NCI-H1417 (cell line): ENCODE results near the gene PEX5L.
"Not testable (repeated sequence)": the region's sequence is repeated elsewhere in the genome, so short reads cannot be mapped to it uniquely, and the experiment has no call there.

Experiments
- DNase-seq, 3 experiments: peaks; one replicate each; lab custom pipeline; 2025; lab: John Stamatoyannopoulos, UW

PEX5L gene

GRCh38 chr3:180036671-180037455 is at the start of gene PEX5L:
Gene PEX5L, minus strand, starts transcription at chr3:180036937. Its CDS starts 338 bp downstream, at chr3:180036599.
- peak; percentile 92 to 95 (median 94) for DNase-seq

- peak; percentile 14 to 44 (median 40) for DNase-seq
Measured at GRCh38 chr3:180085122-180085710, 48.5 kb upstream of the PEX5L start.

- no peak for DNase-seq
Measured at GRCh38 chr3:180082699-180083098, 46.0 kb upstream of the PEX5L start.

GRCh38 chr3:180078592-180078991 is 41.9 kb upstream of the PEX5L start:
- DNase-seq, result no peak

GRCh38 chr3:180073561-180073960 is 36.8 kb upstream of the PEX5L start:
- DNase-seq, result no peak

- DNase-seq, result no peak
Measured at GRCh38 chr3:180072786-180073185, 36.0 kb upstream of the PEX5L start.

GRCh38 chr3:180070925-180071324 is 34.2 kb upstream of the PEX5L start:
- no peak for DNase-seq

- DNase-seq, result no peak
Measured at GRCh38 chr3:180068023-180068422, 31.3 kb upstream of the PEX5L start.

- no peak for DNase-seq
Measured at GRCh38 chr3:180066598-180066997, 29.9 kb upstream of the PEX5L start.

GRCh38 chr3:180063783-180064182 is 27.0 kb upstream of the PEX5L start:
- DNase-seq, result peak in 2 of 3 experiments; percentile 25 to 30

- no peak for DNase-seq
Measured at GRCh38 chr3:180062771-180063170, 26.0 kb upstream of the PEX5L start.

GRCh38 chr3:180059356-180059755 is 22.6 kb upstream of the PEX5L start:
- no peak for DNase-seq

- peak in 1 of 3 experiments; percentile 48 for DNase-seq
Measured at GRCh38 chr3:180058238-180058637, 21.5 kb upstream of the PEX5L start.

- DNase-seq, result not testable (repeated sequence)
Measured at GRCh38 chr3:180055656-180056055, 18.9 kb upstream of the PEX5L start.

- DNase-seq, result no peak
Measured at GRCh38 chr3:180049391-180049790, 12.7 kb upstream of the PEX5L start.

- no peak for DNase-seq
Measured at GRCh38 chr3:180048840-180049239, 12.1 kb upstream of the PEX5L start.

GRCh38 chr3:180048103-180048502 is 11.4 kb upstream of the PEX5L start:
- DNase-seq, result no peak

GRCh38 chr3:180040966-180041365 is 4.2 kb upstream of the PEX5L start:
- DNase-seq, result peak in 1 of 3 experiments; percentile 16

- peak; percentile 50 to 85 (median 75) for DNase-seq
Measured at GRCh38 chr3:180036092-180036670, 556 bp downstream of the PEX5L start.

- no peak for DNase-seq
Measured at GRCh38 chr3:180026997-180027396, 9.7 kb downstream of the PEX5L start.

- DNase-seq, result no peak
Measured at GRCh38 chr3:180018543-180018942, 18.2 kb downstream of the PEX5L start.

GRCh38 chr3:180017846-180018245 is 18.9 kb downstream of the PEX5L start:
- DNase-seq, result no peak

- DNase-seq, result no peak
Measured at GRCh38 chr3:180011927-180012326, 24.8 kb downstream of the PEX5L start.
